Tibial nerve (tissue), 4 donors: ENCODE measurements around the gene EFCAB5. TPM values are rescaled to one million over a fixed set of nuclear protein-coding genes. Genes with fewer than 3 reads are reported as not detected.
"Not testable (repeated sequence)": the region's sequence is repeated elsewhere in the genome, so short reads cannot be mapped to it uniquely, and the experiment has no call there.

ENCODE experiments used
- DNase-seq, 2 donors: peaks; one replicate each; pipeline ENCODE4 v3.0.0-alpha.2; 2019; ENCODE audit warnings: low spot score in 2 of 2
- H3K27ac ChIP-seq, 4 donors: fragments of 200-600 bp; sonication (generic) in 3 of 4; one replicate each; pipeline ENCODE4 v1.5.1; 2017 to 2019; ENCODE audit warnings: mild to moderate bottlenecking in 1 of 4
- H3K27me3 ChIP-seq, 2 donors: fragments of 200-600 bp; sonication (generic) in 1 of 2; one replicate each; pipeline versions ENCODE4 v1.5.1 to v1.6.0; 2017 to 2019
- H3K36me3 ChIP-seq, 3 donors: fragments of 200-600 bp; sonication (generic); one replicate each; pipeline ENCODE4 v1.5.1; 2018 to 2019
- H3K4me1 ChIP-seq, 4 donors: fragments of 200-600 bp; sonication (generic) in 3 of 4; one replicate each; pipeline ENCODE4 v1.5.1; 2017 to 2019
- H3K4me3 ChIP-seq, 4 donors: fragments of 200-600 bp; sonication (generic) in 3 of 4; one replicate each; pipeline ENCODE4 v1.5.1; 2017 to 2019; ENCODE audit warnings: mild to moderate bottlenecking in 1 of 4, moderate library complexity in 1 of 4
- H3K9me3 ChIP-seq, 4 donors: fragments of 200-600 bp; sonication (generic) in 3 of 4; one replicate each; pipeline ENCODE4 v1.5.1; 2017 to 2019
- EP300 ChIP-seq, 2 donors: sonication (generic); formaldehyde crosslinking; IDR thresholded peaks; one replicate each; pipeline ENCODE4 v1.6.1; 2017; ENCODE audit warnings: antibody characterized with exemption in 2 of 2, mild to moderate bottlenecking in 1 of 2
- POLR2A ChIP-seq, 2 donors: fragments of 450-650 bp; IDR thresholded peaks; one replicate each; pipeline ENCODE4 v1.6.1; 2017; ENCODE audit warnings: antibody characterized with exemption in 2 of 2, mild to moderate bottlenecking in 2 of 2, moderate library complexity in 2 of 2
- WGBS, 2 donors: methylation state at CpG; one replicate each; pipeline ENCODE4 v1.1.5; 2018; 5-methylcytosine and 5-hydroxymethylcytosine counted together
- total RNA-seq, 4 donors: library from RNA; depleted of rRNA; stranded (reverse); fragments of >200 nt; gene quantifications; one replicate each; pipeline ENCODE4 v1.1.0, GENCODE V29; 2016
- TF ChIP-seq, protein P1 (sequence below), 5 experiments: fragments of 200-600 bp in 3 of 5; fragments of 450-650 bp in 2 of 5; sonication (generic) in 3 of 5; IDR thresholded peaks; one replicate each; pipeline ENCODE4 v1.5.1; 2016 to 2019; ENCODE audit warnings: antibody characterized with exemption in 5 of 5, mild to moderate bottlenecking in 3 of 5, moderate library complexity in 2 of 5

Gene EFCAB5
- total RNA-seq = under 1 TPM in 3 of 4 donors, not detected in 1; 0.21 to 0.30 (median 0.22) TPM

- DNase-seq = no peak
- H3K4me1 ChIP-seq = no peaks in the 10 kb centered on the region
- no peaks in the 10 kb centered on the region for H3K9me3 ChIP-seq
- H3K4me3 ChIP-seq = no peak within 1 kb of the TSS
- 77 to 81% methylated on average over 1 of the region's 1 CpG for WGBS, 2 donors
- peaks cover 0 to 4% of the 10 kb centered on the region in 2 donors for H3K27me3 ChIP-seq
- TF ChIP-seq EP300 (IDR thresholded peaks at IDR 0.05) (no peak), POLR2A (IDR thresholded peaks at IDR 0.05) (no peak)
- TF ChIP-seq, protein P1, sequence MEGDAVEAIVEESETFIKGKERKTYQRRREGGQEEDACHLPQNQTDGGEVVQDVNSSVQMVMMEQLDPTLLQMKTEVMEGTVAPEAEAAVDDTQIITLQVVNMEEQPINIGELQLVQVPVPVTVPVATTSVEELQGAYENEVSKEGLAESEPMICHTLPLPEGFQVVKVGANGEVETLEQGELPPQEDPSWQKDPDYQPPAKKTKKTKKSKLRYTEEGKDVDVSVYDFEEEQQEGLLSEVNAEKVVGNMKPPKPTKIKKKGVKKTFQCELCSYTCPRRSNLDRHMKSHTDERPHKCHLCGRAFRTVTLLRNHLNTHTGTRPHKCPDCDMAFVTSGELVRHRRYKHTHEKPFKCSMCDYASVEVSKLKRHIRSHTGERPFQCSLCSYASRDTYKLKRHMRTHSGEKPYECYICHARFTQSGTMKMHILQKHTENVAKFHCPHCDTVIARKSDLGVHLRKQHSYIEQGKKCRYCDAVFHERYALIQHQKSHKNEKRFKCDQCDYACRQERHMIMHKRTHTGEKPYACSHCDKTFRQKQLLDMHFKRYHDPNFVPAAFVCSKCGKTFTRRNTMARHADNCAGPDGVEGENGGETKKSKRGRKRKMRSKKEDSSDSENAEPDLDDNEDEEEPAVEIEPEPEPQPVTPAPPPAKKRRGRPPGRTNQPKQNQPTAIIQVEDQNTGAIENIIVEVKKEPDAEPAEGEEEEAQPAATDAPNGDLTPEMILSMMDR (IDR thresholded peaks at IDR 0.05) = no peak
- no peaks in the 10 kb centered on the region for H3K36me3 ChIP-seq
- no peak within 1 kb of the TSS for H3K27ac ChIP-seq
Observed at GRCh38 chr17:29941334-29941733, at the start of gene EFCAB5. EFCAB5 (plus strand) TSS chr17:29941634; CDS start chr17:29941797, 163 bp downstream.

- Histone ChIP-seq H3K4me1 (no peaks in the 10 kb centered on the region), H3K36me3 (peaks cover 0 to 10% (median 0%) of the 10 kb centered on the region in 3 donors), H3K4me3 (no peak overlapping the region), H3K9me3 (peaks cover 0 to 5% (median 0%) of the 10 kb centered on the region in 4 donors), H3K27me3 (no peaks in the 10 kb centered on the region), H3K27ac (no peak overlapping the region)
- DNase-seq = no peak
- TF ChIP-seq EP300 (IDR thresholded peaks at IDR 0.05) (no peak), POLR2A (IDR thresholded peaks at IDR 0.05) (no peak)
- TF ChIP-seq, protein P1 (IDR thresholded peaks at IDR 0.05) = no peak
Observed at GRCh38 chr17:29892201-29892600, 49.2 kb upstream of the EFCAB5 start.

DNA sequence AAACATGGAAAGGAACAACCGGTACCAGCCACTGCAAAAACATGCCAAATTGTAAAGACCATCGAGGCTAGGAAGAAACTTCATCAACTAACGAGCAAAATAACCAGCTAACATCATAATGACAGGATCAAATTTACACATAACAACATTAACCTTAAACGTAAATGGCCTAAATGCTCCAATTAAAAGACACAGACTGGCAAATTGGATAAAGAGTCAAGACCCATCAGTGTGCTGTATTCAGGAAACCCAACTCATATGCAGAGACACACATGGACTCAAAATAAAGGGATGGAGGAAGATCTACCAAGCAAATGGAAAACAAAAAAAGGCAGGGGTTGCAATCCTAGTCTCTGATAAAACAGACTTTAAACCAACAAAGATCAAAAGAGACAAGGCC is 44.3 kb upstream of the EFCAB5 start:
- not testable (repeated sequence) for H3K36me3 ChIP-seq, H3K27ac ChIP-seq, DNase-seq, H3K4me1 ChIP-seq, H3K27me3 ChIP-seq, H3K4me3 ChIP-seq, H3K9me3 ChIP-seq
- WGBS, 2 donors = 89 to 92% methylated on average over 4 of the region's 4 CpGs

- Histone ChIP-seq H3K9me3 (peaks cover 0 to 5% (median 0%) of the 10 kb centered on the region in 4 donors), H3K36me3 (peaks cover 0 to 4% (median 0%) of the 10 kb centered on the region in 3 donors), H3K27me3 (no peaks in the 10 kb centered on the region), H3K4me3 (no peak overlapping the region), H3K27ac (no peak overlapping the region), H3K4me1 (no peaks in the 10 kb centered on the region)
- no peak for DNase-seq
- TF ChIP-seq POLR2A (IDR thresholded peaks at IDR 0.05) (no peak), EP300 (IDR thresholded peaks at IDR 0.05) (no peak)
- TF ChIP-seq, protein P1 (IDR thresholded peaks at IDR 0.05) = no peak
- 94 to 95% methylated on average over 2 of the region's 2 CpGs for WGBS, 2 donors
Observed at GRCh38 chr17:29903471-29903870, 38.0 kb upstream of the EFCAB5 start.

- DNase-seq = no peak
- 100% methylated on average over 1 to 3 of the region's 3 CpGs for WGBS, 2 donors
- no peak overlapping the region for H3K4me3 ChIP-seq
- TF ChIP-seq POLR2A (IDR thresholded peaks at IDR 0.05) (no peak), EP300 (IDR thresholded peaks at IDR 0.05) (no peak)
- H3K36me3 ChIP-seq = peaks cover 0 to 4% (median 0%) of the 10 kb centered on the region in 3 donors
- peaks cover 0 to 5% (median 0%) of the 10 kb centered on the region in 4 donors for H3K9me3 ChIP-seq
- no peaks in the 10 kb centered on the region for H3K27me3 ChIP-seq
- H3K4me1 ChIP-seq = no peaks in the 10 kb centered on the region
- no peak overlapping the region for H3K27ac ChIP-seq
Observed at GRCh38 chr17:29905086-29905878, 36.2 kb upstream of the EFCAB5 start.

- no peak for TF ChIP-seq POLR2A (IDR thresholded peaks at IDR 0.05)
- TF ChIP-seq, protein P1 (IDR thresholded peaks at IDR 0.05) = no peak
- TF ChIP-seq EP300 (IDR thresholded peaks at IDR 0.05) = no peak
- Histone ChIP-seq H3K9me3 (peaks cover 0 to 5% (median 0%) of the 10 kb centered on the region in 4 donors), H3K27me3 (no peaks in the 10 kb centered on the region), H3K4me3 (no peak overlapping the region), H3K36me3 (peaks cover 0 to 4% (median 0%) of the 10 kb centered on the region in 3 donors), H3K4me1 (no peaks in the 10 kb centered on the region), H3K27ac (no peak overlapping the region)
- 96 to 98% methylated on average over 3 of the region's 3 CpGs for WGBS, 2 donors
- DNase-seq = no peak
Observed at GRCh38 chr17:29905879-29906167, 35.6 kb upstream of the EFCAB5 start.
